ENCODE data around the gene UNK. TPM values are rescaled to one million over a fixed set of nuclear protein-coding genes. Genes with fewer than 3 reads are reported as not detected.

UNK gene
- total and polyA plus RNA-seq, 9 of the 15 experiments (the other 6 are each of a cell fraction or from before 2014, with no cell fraction given) = 12.8 to 38.6 (median 24.8) TPM

DNA sequence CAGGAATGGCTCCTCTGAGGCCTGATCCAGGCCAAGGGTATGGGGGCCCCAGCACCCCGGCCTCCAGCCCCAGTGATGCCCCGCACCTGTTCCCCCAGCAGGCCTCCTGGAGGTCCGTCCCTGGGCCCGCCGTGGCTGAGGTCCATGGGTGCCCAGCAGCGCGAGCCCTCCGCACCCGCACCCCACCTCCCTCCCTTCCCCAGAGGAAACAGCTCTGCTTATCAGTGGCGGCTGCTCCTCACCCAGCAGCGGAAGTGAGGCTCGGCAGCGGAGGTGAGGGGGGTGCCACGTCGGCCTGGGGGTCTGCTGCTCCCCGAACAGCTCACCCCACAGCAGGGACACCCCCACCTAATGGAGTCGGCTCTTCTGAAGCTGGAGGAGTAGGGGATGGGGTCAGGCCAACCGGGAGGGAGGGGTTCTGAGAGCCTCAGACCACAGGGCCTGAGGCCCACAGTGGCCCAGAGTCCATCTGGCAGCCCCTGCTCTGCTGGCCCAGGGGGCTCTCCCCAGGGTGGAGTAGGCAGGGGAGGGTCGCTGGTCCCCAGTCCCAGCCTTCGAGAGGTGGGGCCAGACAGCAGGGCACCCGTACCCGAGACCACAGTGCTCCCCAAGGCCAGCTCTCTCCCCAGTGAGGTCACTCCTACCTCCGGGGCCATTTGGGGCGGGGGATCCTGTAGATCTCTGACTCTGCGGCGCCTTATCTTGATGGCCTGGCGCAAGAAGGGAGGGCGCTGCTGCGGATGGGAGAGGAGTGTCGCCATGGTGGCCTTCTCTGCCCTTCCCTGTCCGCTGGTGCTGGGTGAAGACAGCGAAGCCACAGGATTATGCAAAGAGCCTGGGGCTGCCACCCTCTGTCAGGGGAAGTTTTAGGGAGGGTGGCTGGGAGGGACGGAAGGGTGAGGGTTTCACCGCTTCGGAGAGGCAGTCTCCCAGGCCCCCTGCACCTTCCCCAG, 59.2 kb downstream of the UNK start, which contains the start of gene UNC13D (continued):
- TF ChIP-seq ZNF398 (CRISPR knock-in tag; IDR thresholded peaks at IDR 0.05) (no peak), MAFK (IDR thresholded peaks at IDR 0.05; ENCODE audit: low read length) (peak; percentile 10; the same call in 1 of the 2 replicates), KAT7 (CRISPR knock-in tag; IDR thresholded peaks at IDR 0.05; ENCODE audit: borderline replicate concordance) (peak; percentile 59; the same call in 1 of the 2 replicates), GMEB1 (CRISPR knock-in tag; IDR thresholded peaks at IDR 0.05) (peak; percentile 37; the same call in 1 of the 2 replicates), FIP1L1 (IDR thresholded peaks at IDR 0.05; ENCODE audit: low read depth, low read length, poor library complexity, severe bottlenecking) (no peak), ELF1 (tag; IDR thresholded peaks at IDR 0.05) (peak; percentile 68; the same call in 1 of the 2 replicates), PATZ1 (CRISPR knock-in tag; IDR thresholded peaks at IDR 0.05; ENCODE audit: borderline replicate concordance) (no peak), YY1 (IDR thresholded peaks at IDR 0.05; ENCODE audit: borderline replicate concordance in 1 of 3, control insufficient read depth in 1 of 3, extremely low read depth in 1 of 3, insufficient read depth in 3 of 3, insufficient read length in 1 of 3, insufficient replicate concordance in 2 of 3, low read depth in 1 of 3, low read length in 2 of 3) (peak in 2 of 3 experiments; percentile 43 to 89), ETV6 (IDR thresholded peaks at IDR 0.05; ENCODE audit: borderline replicate concordance in 1 of 2, low read depth in 2 of 2, low read length in 1 of 2) (peak in 1 of 2 experiments; percentile 22; a peak in 1 of 4 replicates), ETV6 (CRISPR knock-in tag; IDR thresholded peaks at IDR 0.05; ENCODE audit: borderline replicate concordance) (no peak), FUS (optimal IDR thresholded peaks at IDR 0.05; ENCODE audit: low read depth, low read length) (no peak), ZNF121 (CRISPR knock-in tag; conservative IDR thresholded peaks at IDR 0.05) (no peak), PYGO2 (tag; IDR thresholded peaks at IDR 0.05) (no peak)
- TF ChIP-seq, protein P1, sequence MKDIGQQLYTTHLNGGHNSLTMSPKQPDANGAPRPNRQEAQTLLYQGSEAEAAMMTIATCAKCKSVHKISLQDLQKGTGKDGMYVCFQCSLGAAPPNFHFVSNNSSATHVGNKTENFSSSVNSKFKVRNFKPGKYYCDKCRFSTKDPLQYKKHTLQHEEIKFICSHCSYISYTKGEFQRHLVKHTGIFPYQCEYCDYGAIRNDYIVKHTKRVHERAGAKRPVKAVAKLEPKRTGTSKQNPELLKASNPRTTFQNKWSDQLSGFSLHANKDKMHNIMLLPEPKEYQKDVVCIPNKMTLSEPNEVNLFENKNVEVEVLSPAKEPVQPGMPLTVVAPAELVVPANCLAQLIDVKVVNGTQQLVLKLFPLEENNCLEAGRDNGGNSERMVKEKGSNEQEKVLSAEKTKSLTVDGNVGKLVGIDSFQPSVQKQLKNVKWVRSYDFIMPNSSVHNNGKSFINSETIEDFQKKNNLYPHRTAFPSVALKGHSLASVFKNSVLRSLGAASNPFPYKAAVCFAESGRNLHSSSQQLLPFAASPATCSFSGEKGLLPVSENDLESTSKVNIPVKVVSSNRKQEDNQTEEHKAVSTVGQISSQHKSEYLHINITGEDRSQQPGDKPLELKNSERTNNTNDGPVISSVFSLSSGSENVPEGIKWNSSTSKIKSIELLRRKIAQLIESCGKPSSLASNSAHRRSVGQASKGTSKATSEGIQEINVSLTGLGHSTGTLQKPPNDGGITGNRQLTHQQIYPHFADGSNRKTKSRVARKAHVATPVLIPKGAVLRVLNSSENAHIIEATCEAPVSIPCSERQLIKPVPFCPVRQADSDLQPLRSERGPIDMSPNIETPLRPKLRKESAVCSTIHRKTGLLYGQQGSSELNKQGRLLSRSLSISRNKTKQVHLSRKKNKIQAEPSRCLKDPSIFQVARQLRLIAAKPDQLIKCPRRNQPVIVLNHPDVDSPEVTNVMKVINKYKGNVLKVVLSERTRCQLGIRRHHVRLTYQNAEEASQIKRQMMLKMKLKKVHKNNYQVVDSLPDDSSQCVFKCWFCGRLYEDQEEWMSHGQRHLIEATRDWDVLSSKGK (CRISPR knock-in tag; IDR thresholded peaks at IDR 0.05) = no peak
